OCI-LY3 (cell line): ENCODE data around the gene CCM2.

Experiments used
- CTCF ChIP-seq: fragments of 200-600, 300-600 bp; sonication (generic); IDR thresholded peaks from 2 replicates; pipeline ENCODE4 v1.5.1; 2014; ENCODE audit warnings: antibody characterized with exemption, low read length, low read depth
- EZH2phosphoT487 ChIP-seq: fragments of 200-600 bp; shearing (Covaris generic); IDR thresholded peaks from 2 replicates; pipeline ENCODE4 v1.6.1; 2018; ENCODE audit warnings: antibody characterized with exemption, mixed run types, low read depth

GRCh38 chr7:45087301-45088145 lies 87.5 kb downstream of the CCM2 start:
- TF ChIP-seq CTCF (no peak), EZH2phosphoT487 (no peak)
